Calu3 (cell line): ENCODE data around the gene P3R3URF. TPM values are rescaled to one million over a fixed set of nuclear protein-coding genes. Genes with fewer than 3 reads are reported as not detected.

Experiments
- BruUV-seq: library from RNA; stranded (reverse); fragments of 400-500 nt; replicated peaks from 2 replicates; lab custom pipeline; 2021; lab: Mats Ljungman, UMichigan
- CTCF ChIA-PET: fragments of 300-600 bp; sonication (Branson Sonifier 250); formaldehyde crosslinking; loops from one replicate; lab custom pipeline; 2022; ENCODE audit warnings: antibody characterized with exemption; lab: Charles Lee
- DNase-seq: peaks from one replicate; pipeline ENCODE4 v3.0.0; 2022
- H3K27ac Mint-ChIP-seq: one replicate; pipeline ENCODE4 v1.8.0; 2022; ENCODE audit warnings: mixed read lengths; ENCODE audit not compliant: unreplicated experiment
- H3K27me3 Mint-ChIP-seq: one replicate; pipeline ENCODE4 v1.8.0; 2022; ENCODE audit warnings: mixed read lengths; ENCODE audit not compliant: unreplicated experiment
- H3K36me3 Mint-ChIP-seq: one replicate; pipeline ENCODE4 v1.8.0; 2022; ENCODE audit warnings: mild to moderate bottlenecking, moderate library complexity, mixed read lengths; ENCODE audit not compliant: insufficient read depth, unreplicated experiment
- H3K4me1 Mint-ChIP-seq: one replicate; pipeline ENCODE4 v1.8.0; 2022; ENCODE audit warnings: mild to moderate bottlenecking, low read depth, mixed read lengths; ENCODE audit not compliant: unreplicated experiment
- H3K4me3 Mint-ChIP-seq: one replicate; pipeline ENCODE4 v1.8.0; 2022; ENCODE audit warnings: mild to moderate bottlenecking, low read depth, moderate library complexity, mixed read lengths; ENCODE audit not compliant: unreplicated experiment
- H3K9me3 Mint-ChIP-seq: one replicate; pipeline ENCODE4 v1.8.0; 2022; ENCODE audit warnings: low read depth, mixed read lengths; ENCODE audit not compliant: unreplicated experiment
- intact Hi-C: fragments of 100-400 bp; cut with micrococcal nuclease; formaldehyde crosslinking; loops from one replicate; pipeline ENCODE4 v1.10.0; 2022; ENCODE audit not compliant: unreplicated experiment
- total RNA-seq: library from RNA; stranded (reverse); gene quantifications from 2 replicates; pipeline ENCODE4 v1.2.3, GENCODE V29; 2022
- TF ChIP-seq, protein P1 (sequence below): fragments of 200-600 bp; IDR thresholded peaks from one replicate; pipeline ENCODE4 v1.8.0; 2022; ENCODE audit warnings: antibody characterized with exemption; ENCODE audit not compliant: unreplicated experiment

The P3R3URF gene
- total RNA-seq, 1 experiment from 2014 or later = not detected

DNA sequence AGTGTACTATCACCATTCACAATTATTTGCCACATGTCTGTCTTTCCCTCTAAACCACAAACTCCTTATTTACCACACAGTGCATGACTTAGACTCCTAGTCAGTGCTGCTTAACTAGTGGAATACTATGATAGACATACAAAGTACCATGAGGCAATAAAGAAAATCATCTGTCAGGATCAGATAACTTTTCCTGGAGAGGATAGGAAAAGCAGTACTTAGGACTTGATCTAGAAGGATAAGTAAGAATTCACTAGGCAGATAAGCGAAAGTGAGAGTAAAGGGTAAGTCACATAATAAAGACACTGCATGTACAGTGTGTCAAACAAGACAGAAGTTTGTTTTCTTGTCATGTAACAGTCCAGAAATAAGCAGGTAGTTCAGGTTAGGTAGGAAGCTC is 22.6 kb downstream of the P3R3URF start:
- no peaks in the 10 kb centered on the region for H3K4me1 Mint-ChIP-seq

GRCh38 chr1:46153228-46153627 is 23.1 kb downstream of the P3R3URF start:
- Mint-ChIP-seq H3K36me3 (no peaks in the 10 kb centered on the region), H3K4me3 (no peak overlapping the region), H3K27me3 (no peaks in the 10 kb centered on the region), H3K27ac (no peak overlapping the region), H3K4me1 (no peaks in the 10 kb centered on the region), H3K9me3 (no peaks in the 10 kb centered on the region)
- intact Hi-C loops = no loop called here
- no TSS peak for BruUV-seq
- DNase-seq = no peak
- CTCF ChIA-PET = no interaction called here
- TF ChIP-seq, protein P1, sequence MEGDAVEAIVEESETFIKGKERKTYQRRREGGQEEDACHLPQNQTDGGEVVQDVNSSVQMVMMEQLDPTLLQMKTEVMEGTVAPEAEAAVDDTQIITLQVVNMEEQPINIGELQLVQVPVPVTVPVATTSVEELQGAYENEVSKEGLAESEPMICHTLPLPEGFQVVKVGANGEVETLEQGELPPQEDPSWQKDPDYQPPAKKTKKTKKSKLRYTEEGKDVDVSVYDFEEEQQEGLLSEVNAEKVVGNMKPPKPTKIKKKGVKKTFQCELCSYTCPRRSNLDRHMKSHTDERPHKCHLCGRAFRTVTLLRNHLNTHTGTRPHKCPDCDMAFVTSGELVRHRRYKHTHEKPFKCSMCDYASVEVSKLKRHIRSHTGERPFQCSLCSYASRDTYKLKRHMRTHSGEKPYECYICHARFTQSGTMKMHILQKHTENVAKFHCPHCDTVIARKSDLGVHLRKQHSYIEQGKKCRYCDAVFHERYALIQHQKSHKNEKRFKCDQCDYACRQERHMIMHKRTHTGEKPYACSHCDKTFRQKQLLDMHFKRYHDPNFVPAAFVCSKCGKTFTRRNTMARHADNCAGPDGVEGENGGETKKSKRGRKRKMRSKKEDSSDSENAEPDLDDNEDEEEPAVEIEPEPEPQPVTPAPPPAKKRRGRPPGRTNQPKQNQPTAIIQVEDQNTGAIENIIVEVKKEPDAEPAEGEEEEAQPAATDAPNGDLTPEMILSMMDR = no peak

More for the DNA sequence above, 22.6 kb downstream of the P3R3URF start:
- intact Hi-C loops = no loop called here
- DNase-seq = no peak
- BruUV-seq = no TSS peak
- Mint-ChIP-seq H3K9me3 (no peaks in the 10 kb centered on the region), H3K4me3 (no peak overlapping the region), H3K27ac (no peak overlapping the region), H3K27me3 (no peaks in the 10 kb centered on the region), H3K36me3 (no peaks in the 10 kb centered on the region)
- CTCF ChIA-PET = no interaction called here
- TF ChIP-seq, protein P1 = no peak

GRCh38 chr1:46152016-46152415 is 24.3 kb downstream of the P3R3URF start:
- TF ChIP-seq, protein P1 = no peak
- Mint-ChIP-seq H3K4me1 (no peaks in the 10 kb centered on the region), H3K4me3 (no peak overlapping the region), H3K36me3 (no peaks in the 10 kb centered on the region), H3K27ac (no peak overlapping the region), H3K9me3 (no peaks in the 10 kb centered on the region), H3K27me3 (no peaks in the 10 kb centered on the region)
- intact Hi-C loops = no loop called here
- BruUV-seq = no TSS peak
- CTCF ChIA-PET = no interaction called here
- no peak for DNase-seq

DNA sequence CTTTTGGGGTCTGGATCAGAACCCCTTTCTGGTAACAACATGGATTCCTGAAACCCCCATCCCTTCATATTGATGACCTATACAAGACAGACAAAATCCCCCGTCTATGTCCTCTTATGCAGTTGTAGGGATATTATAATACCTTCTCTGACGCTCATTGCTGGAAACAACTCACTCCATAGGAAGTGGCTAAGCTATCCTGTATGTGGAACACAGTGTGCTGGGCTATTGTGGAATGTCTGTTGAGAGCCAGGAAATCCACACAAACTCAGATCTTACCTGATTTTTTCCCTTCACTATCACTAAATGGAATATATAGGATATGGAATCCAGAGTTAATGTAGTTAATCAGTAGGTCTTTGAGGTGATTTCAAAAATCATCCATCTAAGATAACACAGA is 26.2 kb downstream of the P3R3URF start:
- CTCF ChIA-PET = no interaction called here
- no peak overlapping the region for H3K27ac Mint-ChIP-seq
- intact Hi-C loops = no loop called here
- TF ChIP-seq, protein P1 = no peak
- H3K27me3 Mint-ChIP-seq = no peaks in the 10 kb centered on the region
- BruUV-seq = no TSS peak
- H3K36me3 Mint-ChIP-seq = no peaks in the 10 kb centered on the region
- no peaks in the 10 kb centered on the region for H3K9me3 Mint-ChIP-seq
- DNase-seq = no peak
- H3K4me3 Mint-ChIP-seq = no peak overlapping the region
- no peaks in the 10 kb centered on the region for H3K4me1 Mint-ChIP-seq
